ENCODE results near the gene SIX4. TPM values are rescaled to one million over a fixed set of nuclear protein-coding genes. Genes with fewer than 3 reads are reported as not detected.

The SIX4 gene
- polyA plus RNA-seq (2011; rRNA removed) (1.8 and 4.0 TPM in 2 replicates), polyA plus RNA-seq (2017; fragmentation: RNase III; extraction: RNeasy Plus Mini Kit Qiagen cat#74134 plus additional on column Dnase treatment) (2.2 to 2.3 TPM (median 2.3 TPM) in 3 replicates), polyA minus RNA-seq (2011; rRNA and poly(A)+ RNA removed) (5.7 TPM in 2 replicates)
- 0.63 and 1.0 TPM in 2 replicates for polyA plus RNA-seq (2012; cell fraction: cytosol; rRNA removed)
- 0.75 and 0.91 TPM in 2 replicates for polyA plus RNA-seq (2012; cell fraction: nucleus; rRNA removed)

DNA sequence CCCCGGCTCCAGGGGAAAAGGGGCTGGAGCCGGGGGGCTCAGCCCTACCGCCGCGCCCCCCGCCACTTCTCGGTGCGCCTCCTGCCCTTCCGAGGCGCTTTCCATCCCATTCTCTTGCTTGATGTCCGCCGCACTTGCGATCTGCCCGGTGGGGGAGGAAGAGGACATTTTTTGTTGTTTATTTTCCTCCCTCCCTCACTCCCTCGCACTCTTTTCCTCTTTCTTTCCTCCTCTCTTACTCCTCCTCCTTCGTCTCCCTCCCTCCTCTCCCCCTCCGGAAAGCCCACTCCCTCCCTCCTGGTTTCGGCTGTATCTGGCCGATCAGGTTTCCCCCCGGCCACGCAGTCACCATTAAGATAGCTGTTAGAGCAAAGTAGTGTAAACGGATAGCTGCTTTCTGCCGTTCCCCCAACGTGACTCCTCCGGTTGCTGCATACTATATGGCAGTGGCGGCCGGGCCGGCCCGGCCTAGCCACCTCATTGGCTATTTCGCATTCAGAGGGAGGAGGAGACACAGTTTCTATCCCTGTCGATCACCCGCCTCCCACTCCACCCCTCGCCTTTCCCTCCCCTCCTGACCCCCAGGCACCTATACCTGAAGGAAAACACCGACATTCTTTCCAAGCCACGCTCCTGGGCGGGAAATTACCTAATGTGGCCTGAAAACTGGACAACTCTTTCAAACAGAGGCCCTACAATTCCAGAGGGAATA lies at the start of gene SIX4:
SIX4 (minus strand) TSS at position 445 of the 712 bp plus-strand sequence; CDS start at position 168, 277 bp downstream.
- TF ChIP-seq, protein P1, sequence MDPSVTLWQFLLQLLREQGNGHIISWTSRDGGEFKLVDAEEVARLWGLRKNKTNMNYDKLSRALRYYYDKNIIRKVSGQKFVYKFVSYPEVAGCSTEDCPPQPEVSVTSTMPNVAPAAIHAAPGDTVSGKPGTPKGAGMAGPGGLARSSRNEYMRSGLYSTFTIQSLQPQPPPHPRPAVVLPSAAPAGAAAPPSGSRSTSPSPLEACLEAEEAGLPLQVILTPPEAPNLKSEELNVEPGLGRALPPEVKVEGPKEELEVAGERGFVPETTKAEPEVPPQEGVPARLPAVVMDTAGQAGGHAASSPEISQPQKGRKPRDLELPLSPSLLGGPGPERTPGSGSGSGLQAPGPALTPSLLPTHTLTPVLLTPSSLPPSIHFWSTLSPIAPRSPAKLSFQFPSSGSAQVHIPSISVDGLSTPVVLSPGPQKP (IDR thresholded peaks at IDR 0.05; ENCODE audit: low read depth, low read length): no peak
- TF ChIP-seq JUN (IDR thresholded peaks at IDR 0.05) (0 out of 5 replicates have a peak, but pooled peaks of 1 of the 2 experiments have one; percentile 34), PHF8 (IDR thresholded peaks at IDR 0.05; ENCODE audit: borderline replicate concordance, low read depth) (peak; percentile 67; the same call in 1 of the 2 replicates), POLR2A (IDR thresholded peaks at IDR 0.05; ENCODE audit: low read length) (peak; percentile 74)
- TF ChIP-seq, protein P2, sequence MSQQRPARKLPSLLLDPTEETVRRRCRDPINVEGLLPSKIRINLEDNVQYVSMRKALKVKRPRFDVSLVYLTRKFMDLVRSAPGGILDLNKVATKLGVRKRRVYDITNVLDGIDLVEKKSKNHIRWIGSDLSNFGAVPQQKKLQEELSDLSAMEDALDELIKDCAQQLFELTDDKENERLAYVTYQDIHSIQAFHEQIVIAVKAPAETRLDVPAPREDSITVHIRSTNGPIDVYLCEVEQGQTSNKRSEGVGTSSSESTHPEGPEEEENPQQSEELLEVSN (IDR thresholded peaks at IDR 0.05; ENCODE audit: borderline replicate concordance, low read depth): peak; percentile 1; the same call in 1 of the 2 replicates
- TF ChIP-seq, protein P3, sequence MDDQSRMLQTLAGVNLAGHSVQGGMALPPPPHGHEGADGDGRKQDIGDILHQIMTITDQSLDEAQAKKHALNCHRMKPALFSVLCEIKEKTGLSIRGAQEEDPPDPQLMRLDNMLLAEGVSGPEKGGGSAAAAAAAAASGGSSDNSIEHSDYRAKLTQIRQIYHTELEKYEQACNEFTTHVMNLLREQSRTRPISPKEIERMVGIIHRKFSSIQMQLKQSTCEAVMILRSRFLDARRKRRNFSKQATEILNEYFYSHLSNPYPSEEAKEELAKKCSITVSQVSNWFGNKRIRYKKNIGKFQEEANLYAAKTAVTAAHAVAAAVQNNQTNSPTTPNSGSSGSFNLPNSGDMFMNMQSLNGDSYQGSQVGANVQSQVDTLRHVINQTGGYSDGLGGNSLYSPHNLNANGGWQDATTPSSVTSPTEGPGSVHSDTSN (IDR thresholded peaks at IDR 0.05): peak; percentile 69; the same call in 1 of the 2 replicates
- Histone ChIP-seq H3K27ac (peak within 1 kb of the TSS; percentile 73 to 95), H3K4me3 (peak within 1 kb of the TSS; percentile 78), H3K4me2 (peak within 1 kb of the TSS; percentile 92), H3K9me3 (no peaks in the 10 kb centered on the region), H3K4me1 (peaks cover 3% of the 10 kb centered on the region; the same call in 1 of the 3 replicates)
- FAIRE-seq (no peak), ATAC-seq (peak; percentile 82 to 92), DNase-seq (ENCODE audit: low read depth in 1 of 2, low spot score in 1 of 2) (peak; percentile 78 to 81)
- CTCF ChIA-PET: interaction anchor here (0.9 to 1.2 kb wide), 2 partner anchors 36 to 41 kb away, joined by 3 read pairs; no protein-coding TSS in a partner anchor
- WGBS (ENCODE audit: missing lambda C conversion rate): 1% methylated on average over 29 of the region's 36 CpGs
- POLR2A ChIA-PET: interaction anchor here (0.6 to 1.0 kb wide), 2 partner anchors 74 to 989 kb away, joined by 4 to 5 read pairs; partner anchors contain the start of gene SIX1

DNA sequence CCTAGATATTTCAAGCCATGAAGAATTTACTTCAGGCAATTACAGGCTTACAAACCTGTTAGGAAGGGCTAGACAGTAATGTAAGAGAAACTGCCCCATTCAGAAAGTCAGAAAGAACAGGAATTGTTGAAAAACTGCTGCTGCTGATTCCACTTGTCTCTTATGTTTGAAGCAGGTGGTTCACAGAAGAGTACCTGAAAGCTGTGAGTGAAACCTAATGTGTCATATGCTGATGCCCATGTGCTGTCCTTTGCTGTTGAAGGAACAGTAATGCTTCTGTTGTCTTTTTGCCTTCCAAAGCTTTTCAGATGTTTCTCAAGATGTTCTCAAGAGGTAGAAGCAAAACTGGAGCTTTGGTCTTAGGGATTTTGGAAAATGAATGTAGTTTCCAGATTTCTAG lies 49.4 kb upstream of the SIX4 start:
- CTCF ChIA-PET: no interaction called here
- FAIRE-seq (peak; percentile 32), ATAC-seq (no peak)

More for the DNA sequence above, 49.4 kb upstream of the SIX4 start:
- POLR2A ChIA-PET: no interaction called here
- no peak overlapping the region for H3K4me2 ChIP-seq
- H3K9me3 ChIP-seq: no peaks in the 10 kb centered on the region
- no peak overlapping the region for H3K4me3 ChIP-seq
- H3K4me1 ChIP-seq: peaks cover 22% of the 10 kb centered on the region; the same call in 2 of the 3 replicates
- no peak for DNase-seq (ENCODE audit: low read depth in 1 of 2, low spot score in 1 of 2)
- no peak overlapping the region for H3K27ac ChIP-seq
- TF ChIP-seq BHLHE40 (IDR thresholded peaks at IDR 0.05; ENCODE audit: low read depth, low read length) (no peak), POLR2AphosphoS2 (conservative IDR thresholded peaks at IDR 0.05; ENCODE audit: low read length) (no peak), MAZ (IDR thresholded peaks at IDR 0.05; ENCODE audit: borderline replicate concordance, low read depth, low read length) (no peak), RNF2 (IDR thresholded peaks at IDR 0.05; ENCODE audit: borderline replicate concordance, low read depth) (no peak), FOSL2 (IDR thresholded peaks at IDR 0.05) (no peak), FOSL2 (CRISPR knock-in tag; IDR thresholded peaks at IDR 0.05) (no peak), ZNF302 (CRISPR knock-in tag; IDR thresholded peaks at IDR 0.05) (no peak), NPAS2 (CRISPR knock-in tag; IDR thresholded peaks at IDR 0.05; ENCODE audit: borderline replicate concordance) (no peak), HOXB13 (CRISPR knock-in tag; IDR thresholded peaks at IDR 0.05; ENCODE audit: low read depth) (no peak), CHD4 (IDR thresholded peaks at IDR 0.05; ENCODE audit: borderline replicate concordance) (no peak), JUN (IDR thresholded peaks at IDR 0.05) (no peak), HDAC2 (IDR thresholded peaks at IDR 0.05) (no peak), MYC (IDR thresholded peaks at IDR 0.05; ENCODE audit: borderline replicate concordance, low read length) (no peak)
- TF ChIP-seq, protein P3 (IDR thresholded peaks at IDR 0.05): no peak
- TF ChIP-seq, protein P4, sequence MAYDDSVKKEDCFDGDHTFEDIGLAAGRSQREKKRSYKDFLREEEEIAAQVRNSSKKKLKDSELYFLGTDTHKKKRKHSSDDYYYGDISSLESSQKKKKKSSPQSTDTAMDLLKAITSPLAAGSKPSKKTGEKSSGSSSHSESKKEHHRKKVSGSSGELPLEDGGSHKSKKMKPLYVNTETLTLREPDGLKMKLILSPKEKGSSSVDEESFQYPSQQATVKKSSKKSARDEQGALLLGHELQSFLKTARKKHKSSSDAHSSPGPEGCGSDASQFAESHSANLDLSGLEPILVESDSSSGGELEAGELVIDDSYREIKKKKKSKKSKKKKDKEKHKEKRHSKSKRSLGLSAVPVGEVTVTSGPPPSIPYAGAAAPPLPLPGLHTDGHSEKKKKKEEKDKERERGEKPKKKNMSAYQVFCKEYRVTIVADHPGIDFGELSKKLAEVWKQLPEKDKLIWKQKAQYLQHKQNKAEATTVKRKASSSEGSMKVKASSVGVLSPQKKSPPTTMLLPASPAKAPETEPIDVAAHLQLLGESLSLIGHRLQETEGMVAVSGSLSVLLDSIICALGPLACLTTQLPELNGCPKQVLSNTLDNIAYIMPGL (CRISPR knock-in tag; IDR thresholded peaks at IDR 0.05; ENCODE audit: borderline replicate concordance): no peak
- TF ChIP-seq, protein P5, sequence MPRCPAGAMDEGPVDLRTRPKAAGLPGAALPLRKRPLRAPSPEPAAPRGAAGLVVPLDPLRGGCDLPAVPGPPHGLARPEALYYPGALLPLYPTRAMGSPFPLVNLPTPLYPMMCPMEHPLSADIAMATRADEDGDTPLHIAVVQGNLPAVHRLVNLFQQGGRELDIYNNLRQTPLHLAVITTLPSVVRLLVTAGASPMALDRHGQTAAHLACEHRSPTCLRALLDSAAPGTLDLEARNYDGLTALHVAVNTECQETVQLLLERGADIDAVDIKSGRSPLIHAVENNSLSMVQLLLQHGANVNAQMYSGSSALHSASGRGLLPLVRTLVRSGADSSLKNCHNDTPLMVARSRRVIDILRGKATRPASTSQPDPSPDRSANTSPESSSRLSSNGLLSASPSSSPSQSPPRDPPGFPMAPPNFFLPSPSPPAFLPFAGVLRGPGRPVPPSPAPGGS (IDR thresholded peaks at IDR 0.05): no peak
- TF ChIP-seq, protein P6, sequence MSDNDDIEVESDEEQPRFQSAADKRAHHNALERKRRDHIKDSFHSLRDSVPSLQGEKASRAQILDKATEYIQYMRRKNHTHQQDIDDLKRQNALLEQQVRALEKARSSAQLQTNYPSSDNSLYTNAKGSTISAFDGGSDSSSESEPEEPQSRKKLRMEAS (IDR thresholded peaks at IDR 0.05): no peak

Data from A549 (cell line).